ENCODE measurements around the gene ABTB2.
"Not testable (repeated sequence)": the region's sequence is repeated elsewhere in the genome, so short reads cannot be mapped to it uniquely, and the experiment has no call there.

Gene ABTB2

DNA sequence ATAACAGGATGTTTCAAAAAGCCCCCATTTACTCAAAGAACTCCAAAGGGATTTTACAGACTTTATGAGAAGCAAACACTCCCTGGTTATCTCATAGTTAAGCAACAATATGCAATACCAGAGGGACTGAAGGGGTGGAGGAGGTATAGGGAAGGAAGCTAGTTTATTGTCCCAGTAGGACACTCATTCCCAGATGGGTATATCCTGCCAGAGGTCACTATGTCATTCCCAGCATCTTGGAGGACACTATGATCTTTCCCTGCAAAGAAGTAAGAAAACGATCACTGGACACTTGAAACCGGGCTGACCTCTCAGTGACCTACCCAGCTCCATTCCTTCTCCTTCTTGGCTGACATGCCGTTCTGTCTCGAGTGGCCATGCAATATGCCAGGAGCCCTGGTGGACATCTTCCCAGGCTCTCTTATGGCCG, 137.9 kb downstream of the ABTB2 start:
- Histone ChIP-seq H3K36me3 (ENCODE audit: insufficient read depth, low read length) (no peaks in the 10 kb centered on the region), H2AFZ (ENCODE audit: low read depth, low read length) (no peak overlapping the region), H3K4me1 (ENCODE audit: insufficient read depth, low read length) (peaks cover 9% of the 10 kb centered on the region), H3K9me3 (ENCODE audit: low read length) (no peaks in the 10 kb centered on the region), H3K27me3 (ENCODE audit: insufficient read depth, low read length) (no peaks in the 10 kb centered on the region), H3K4me3 (ENCODE audit: low read length) (no peak overlapping the region)

DNA sequence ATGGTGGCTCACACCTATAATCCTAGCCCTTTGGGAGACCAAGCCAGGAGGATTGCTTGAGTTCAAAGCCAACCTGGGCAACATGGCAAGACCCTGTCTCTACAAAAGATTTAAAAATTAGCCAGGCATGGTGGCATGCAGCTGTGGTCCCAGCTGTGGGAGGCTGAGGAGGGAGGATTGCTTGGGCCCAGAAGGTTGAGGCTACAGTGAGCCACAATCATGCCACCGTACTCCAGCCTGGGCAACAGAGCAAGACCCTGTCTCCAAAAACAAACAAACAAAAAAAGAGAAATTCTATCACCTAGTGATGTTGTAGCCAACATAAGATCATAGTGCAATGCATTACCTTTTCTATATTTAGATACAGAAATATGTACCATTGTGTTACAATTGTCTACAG, 138.5 kb downstream of the ABTB2 start:
- Histone ChIP-seq H3K27me3 (ENCODE audit: insufficient read depth, low read length) (no peaks in the 10 kb centered on the region), H3K9me3 (ENCODE audit: low read length) (no peaks in the 10 kb centered on the region), H3K4me1 (ENCODE audit: insufficient read depth, low read length) (peaks cover 10% of the 10 kb centered on the region), H3K36me3 (ENCODE audit: insufficient read depth, low read length) (no peaks in the 10 kb centered on the region), H3K4me3 (ENCODE audit: low read length) (no peak overlapping the region), H2AFZ (ENCODE audit: low read depth, low read length) (no peak overlapping the region)

DNA sequence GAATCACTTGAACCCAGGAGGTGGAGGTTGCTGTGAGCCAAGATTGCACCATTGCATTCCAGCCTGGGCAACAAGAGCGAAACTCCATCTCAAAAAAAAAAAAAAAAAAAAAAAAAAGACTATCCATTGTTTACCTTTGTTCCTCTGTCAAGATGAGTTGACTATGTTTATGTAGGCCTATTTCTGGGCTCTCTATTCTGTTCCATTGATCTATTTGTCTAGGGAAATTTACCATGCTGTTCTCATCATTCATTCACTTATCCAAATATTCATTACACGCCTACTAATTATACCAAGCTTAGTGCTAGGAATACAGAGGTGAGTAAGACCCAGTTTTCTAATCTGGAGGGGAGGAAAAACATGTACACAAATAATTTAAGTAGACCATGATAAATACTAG, 139.1 kb downstream of the ABTB2 start:
- H3K9me3 ChIP-seq (ENCODE audit: low read length); H3K27me3 ChIP-seq (ENCODE audit: insufficient read depth, low read length); H2AFZ ChIP-seq (ENCODE audit: low read depth, low read length); H3K4me3 ChIP-seq (ENCODE audit: low read length); H3K36me3 ChIP-seq (ENCODE audit: insufficient read depth, low read length): not testable (repeated sequence)
- H3K4me1 ChIP-seq (ENCODE audit: insufficient read depth, low read length) = peaks cover 15% of the 10 kb centered on the region

DNA sequence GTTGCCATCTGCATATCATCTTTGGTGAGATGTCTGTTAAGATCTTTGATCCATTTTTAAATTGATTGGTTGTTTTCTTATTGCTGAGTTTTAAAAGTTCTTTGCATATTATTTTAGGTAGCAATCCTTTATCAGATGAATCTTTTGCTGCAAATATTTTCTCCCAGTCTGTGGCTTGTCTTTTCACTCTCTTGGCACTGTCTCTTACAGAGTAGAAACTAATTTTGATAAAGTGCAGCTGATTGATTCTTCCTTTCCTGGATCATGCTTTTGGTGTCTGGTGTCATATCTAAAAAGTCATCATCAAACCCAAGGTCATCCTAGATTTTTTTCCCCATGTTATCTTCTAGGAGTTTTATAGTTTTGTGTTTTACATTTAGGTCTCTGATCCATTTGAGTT, 139.7 kb downstream of the ABTB2 start:
- Histone ChIP-seq H3K9me3 (ENCODE audit: low read length) (no peaks in the 10 kb centered on the region), H2AFZ (ENCODE audit: low read depth, low read length) (no peak overlapping the region), H3K4me3 (ENCODE audit: low read length) (no peak overlapping the region), H3K4me1 (ENCODE audit: insufficient read depth, low read length) (peaks cover 14% of the 10 kb centered on the region), H3K27me3 (ENCODE audit: insufficient read depth, low read length) (no peaks in the 10 kb centered on the region), H3K36me3 (ENCODE audit: insufficient read depth, low read length) (no peaks in the 10 kb centered on the region)

DNA sequence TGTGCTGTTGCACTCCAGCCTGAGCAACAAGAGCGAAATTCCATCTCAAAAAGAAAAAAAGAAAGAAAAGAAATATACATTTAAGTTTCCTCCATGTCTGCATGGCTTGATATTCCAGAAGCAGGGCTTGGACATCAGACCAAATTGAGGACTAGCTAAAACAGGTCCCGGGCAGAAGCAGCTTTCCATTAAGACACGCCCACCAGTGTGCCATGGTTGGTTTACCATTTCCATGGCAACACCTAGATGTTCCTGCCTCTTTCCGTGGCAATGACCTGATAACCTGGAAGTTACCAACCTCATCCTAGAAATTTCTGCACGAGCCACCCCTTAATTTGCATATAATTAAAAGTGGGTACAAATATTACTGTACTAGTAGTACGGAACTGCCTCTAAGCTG, 141.1 kb downstream of the ABTB2 start:
- Histone ChIP-seq H3K4me3 (ENCODE audit: low read length) (no peak overlapping the region), H3K4me1 (ENCODE audit: insufficient read depth, low read length) (peaks cover 14% of the 10 kb centered on the region), H3K27me3 (ENCODE audit: insufficient read depth, low read length) (no peaks in the 10 kb centered on the region), H2AFZ (ENCODE audit: low read depth, low read length) (no peak overlapping the region), H3K9me3 (ENCODE audit: low read length) (no peaks in the 10 kb centered on the region), H3K36me3 (ENCODE audit: insufficient read depth, low read length) (no peaks in the 10 kb centered on the region)

DNA sequence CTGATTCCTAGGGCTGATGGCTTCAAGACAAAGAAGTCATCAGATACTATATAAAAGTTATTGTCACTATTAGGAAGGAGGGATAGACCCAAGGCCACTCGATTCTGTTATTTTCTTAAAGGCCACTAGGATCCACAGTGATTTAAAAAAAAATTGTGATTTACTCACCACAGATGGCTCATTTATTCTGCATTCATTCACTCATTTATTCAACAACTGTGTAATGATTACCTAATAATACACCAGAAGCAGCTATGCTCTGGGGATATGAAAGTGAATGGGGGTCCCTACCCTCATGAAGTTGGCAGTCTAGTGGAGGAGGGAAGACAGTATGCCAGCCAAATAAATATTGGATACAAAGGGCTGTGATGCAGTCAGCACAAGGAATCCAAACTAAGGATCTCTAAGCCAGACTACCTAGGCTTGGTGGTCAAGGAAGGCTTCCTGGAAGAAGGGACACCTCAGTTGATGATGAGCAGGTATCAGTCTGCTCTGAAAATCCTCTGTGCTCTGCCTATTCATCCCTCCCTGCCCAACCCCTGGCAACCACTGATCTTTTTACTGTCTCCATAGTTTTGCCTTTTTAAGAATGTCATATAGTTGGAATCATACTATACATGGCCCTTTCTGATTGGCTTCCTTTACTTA, 141.9 kb downstream of the ABTB2 start:
- no peak overlapping the region for H3K4me3 ChIP-seq (ENCODE audit: low read length)
- no peaks in the 10 kb centered on the region for H3K27me3 ChIP-seq (ENCODE audit: insufficient read depth, low read length)
- peaks cover 14% of the 10 kb centered on the region for H3K4me1 ChIP-seq (ENCODE audit: insufficient read depth, low read length)
- no peak overlapping the region for H2AFZ ChIP-seq (ENCODE audit: low read depth, low read length)
- H3K9me3 ChIP-seq (ENCODE audit: low read length) = no peaks in the 10 kb centered on the region
- no peaks in the 10 kb centered on the region for H3K36me3 ChIP-seq (ENCODE audit: insufficient read depth, low read length)

DNA sequence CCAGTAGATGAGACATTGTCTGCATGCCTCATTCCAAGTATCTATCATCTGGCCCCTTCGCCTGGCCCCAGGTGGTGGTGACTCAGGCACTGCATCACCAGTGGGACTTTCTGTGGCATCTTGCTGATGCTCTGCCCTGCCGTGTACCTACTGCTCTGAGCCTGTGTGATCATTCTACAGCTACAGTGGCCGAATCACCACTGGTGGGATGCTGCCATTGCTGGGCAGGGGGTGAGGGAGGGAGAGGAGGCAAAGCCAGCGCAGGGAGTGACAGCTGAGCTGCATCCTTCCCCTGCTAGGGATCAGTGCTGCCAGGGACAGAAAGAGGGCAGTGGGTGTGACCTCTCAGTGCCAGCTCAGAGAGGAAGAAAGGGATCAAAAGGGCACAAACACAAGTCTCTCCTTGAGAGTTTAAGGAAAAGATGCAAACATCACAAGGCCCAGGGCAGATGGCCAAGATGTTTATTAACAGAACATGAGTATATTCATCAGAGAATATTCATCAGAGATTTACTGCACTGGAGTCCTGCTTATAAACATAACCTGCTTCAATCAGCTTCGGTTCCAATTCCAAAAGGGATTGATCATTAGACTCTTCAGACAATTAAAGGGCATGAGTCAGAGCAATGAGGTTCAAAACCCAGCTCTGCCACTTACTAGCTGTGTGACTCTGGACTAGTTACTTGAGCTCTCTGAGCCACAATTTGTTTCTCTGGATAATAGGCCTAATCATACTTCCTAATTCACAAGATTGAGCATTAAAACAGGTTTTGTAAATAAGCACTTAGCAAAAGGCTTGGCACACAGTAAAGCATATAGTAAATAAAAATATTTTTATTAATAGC, 142.6 kb downstream of the ABTB2 start:
- Histone ChIP-seq H3K4me3 (ENCODE audit: low read length) (no peak overlapping the region), H3K4me1 (ENCODE audit: insufficient read depth, low read length) (peaks cover 14% of the 10 kb centered on the region), H3K9me3 (ENCODE audit: low read length) (no peaks in the 10 kb centered on the region), H3K27me3 (ENCODE audit: insufficient read depth, low read length) (no peaks in the 10 kb centered on the region), H3K36me3 (ENCODE audit: insufficient read depth, low read length) (no peaks in the 10 kb centered on the region), H2AFZ (ENCODE audit: low read depth, low read length) (no peak overlapping the region)

DNA sequence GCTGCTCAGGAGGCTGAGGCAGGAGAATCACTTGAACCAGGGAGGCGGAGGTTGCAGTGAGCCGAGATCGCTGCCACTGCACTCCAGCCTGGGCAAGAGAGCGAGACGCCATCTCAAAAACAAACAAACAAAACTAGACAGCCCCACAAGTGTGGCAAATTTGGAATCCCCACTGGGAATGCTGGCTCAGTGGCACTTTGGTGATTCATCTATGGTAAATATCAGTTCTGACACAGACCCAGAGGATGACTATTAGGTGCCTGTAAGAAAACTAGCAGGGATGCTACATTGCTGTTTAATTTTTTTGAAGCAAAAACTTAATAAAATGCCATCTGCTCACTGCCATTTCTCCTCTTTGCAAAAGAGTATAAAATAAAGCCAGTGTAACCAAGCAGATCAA, 144.4 kb downstream of the ABTB2 start:
- H3K4me1 ChIP-seq (ENCODE audit: insufficient read depth, low read length) = peaks cover 14% of the 10 kb centered on the region
- no peaks in the 10 kb centered on the region for H3K9me3 ChIP-seq (ENCODE audit: low read length)
- no peaks in the 10 kb centered on the region for H3K36me3 ChIP-seq (ENCODE audit: insufficient read depth, low read length)
- no peak overlapping the region for H2AFZ ChIP-seq (ENCODE audit: low read depth, low read length)
- no peaks in the 10 kb centered on the region for H3K27me3 ChIP-seq (ENCODE audit: insufficient read depth, low read length)
- no peak overlapping the region for H3K4me3 ChIP-seq (ENCODE audit: low read length)

DNA sequence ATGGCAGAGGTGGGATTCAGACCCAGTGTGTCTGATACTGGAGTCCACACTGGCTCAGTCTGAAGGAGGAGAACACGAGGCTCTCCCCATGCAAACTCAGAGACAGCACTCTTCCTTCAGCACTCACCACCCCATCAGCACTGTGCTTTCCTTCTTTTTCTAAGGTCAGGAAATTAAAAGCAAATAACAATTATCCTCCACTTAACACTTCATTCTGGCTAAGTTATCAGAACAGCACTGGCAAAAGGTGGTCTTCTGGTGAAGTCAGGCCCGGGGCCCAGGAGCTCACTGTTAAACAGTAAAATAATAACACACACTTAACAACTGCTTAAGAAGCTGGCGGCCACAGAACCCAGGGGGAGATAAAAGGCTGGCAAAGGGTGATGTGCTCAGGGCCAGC, 145.2 kb downstream of the ABTB2 start:
- Histone ChIP-seq H3K27me3 (ENCODE audit: insufficient read depth, low read length) (no peaks in the 10 kb centered on the region), H2AFZ (ENCODE audit: low read depth, low read length) (no peak overlapping the region), H3K9me3 (ENCODE audit: low read length) (no peaks in the 10 kb centered on the region), H3K4me1 (ENCODE audit: insufficient read depth, low read length) (peaks cover 14% of the 10 kb centered on the region), H3K4me3 (ENCODE audit: low read length) (no peak overlapping the region), H3K36me3 (ENCODE audit: insufficient read depth, low read length) (no peaks in the 10 kb centered on the region)

DNA sequence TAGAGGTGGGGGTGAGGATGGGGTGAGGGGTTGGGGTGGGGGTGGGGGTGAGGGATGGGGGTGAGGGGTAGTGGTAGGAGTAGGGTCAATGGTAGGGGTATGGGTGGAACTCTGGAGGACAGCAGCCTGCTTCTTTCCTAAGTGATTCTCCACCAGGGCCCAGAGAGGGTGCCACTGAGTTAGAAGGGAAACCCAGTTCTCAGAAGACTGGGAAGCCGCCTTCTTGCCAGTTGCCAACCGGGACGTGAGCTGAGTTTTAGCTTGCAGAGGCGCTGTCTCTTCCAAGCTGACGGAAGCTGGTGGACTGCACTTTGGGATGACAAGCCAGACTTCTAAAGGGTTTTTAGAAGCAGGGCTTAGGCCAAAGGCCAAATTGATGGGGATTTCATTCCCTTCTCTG, 148.0 kb downstream of the ABTB2 start:
- H3K4me3 ChIP-seq (ENCODE audit: low read length) = no peak overlapping the region
- H3K36me3 ChIP-seq (ENCODE audit: insufficient read depth, low read length) = no peaks in the 10 kb centered on the region
- no peak overlapping the region for H2AFZ ChIP-seq (ENCODE audit: low read depth, low read length)
- H3K9me3 ChIP-seq (ENCODE audit: low read length) = no peaks in the 10 kb centered on the region
- H3K4me1 ChIP-seq (ENCODE audit: insufficient read depth, low read length) = peaks cover 18% of the 10 kb centered on the region
- no peaks in the 10 kb centered on the region for H3K27me3 ChIP-seq (ENCODE audit: insufficient read depth, low read length)

DNA sequence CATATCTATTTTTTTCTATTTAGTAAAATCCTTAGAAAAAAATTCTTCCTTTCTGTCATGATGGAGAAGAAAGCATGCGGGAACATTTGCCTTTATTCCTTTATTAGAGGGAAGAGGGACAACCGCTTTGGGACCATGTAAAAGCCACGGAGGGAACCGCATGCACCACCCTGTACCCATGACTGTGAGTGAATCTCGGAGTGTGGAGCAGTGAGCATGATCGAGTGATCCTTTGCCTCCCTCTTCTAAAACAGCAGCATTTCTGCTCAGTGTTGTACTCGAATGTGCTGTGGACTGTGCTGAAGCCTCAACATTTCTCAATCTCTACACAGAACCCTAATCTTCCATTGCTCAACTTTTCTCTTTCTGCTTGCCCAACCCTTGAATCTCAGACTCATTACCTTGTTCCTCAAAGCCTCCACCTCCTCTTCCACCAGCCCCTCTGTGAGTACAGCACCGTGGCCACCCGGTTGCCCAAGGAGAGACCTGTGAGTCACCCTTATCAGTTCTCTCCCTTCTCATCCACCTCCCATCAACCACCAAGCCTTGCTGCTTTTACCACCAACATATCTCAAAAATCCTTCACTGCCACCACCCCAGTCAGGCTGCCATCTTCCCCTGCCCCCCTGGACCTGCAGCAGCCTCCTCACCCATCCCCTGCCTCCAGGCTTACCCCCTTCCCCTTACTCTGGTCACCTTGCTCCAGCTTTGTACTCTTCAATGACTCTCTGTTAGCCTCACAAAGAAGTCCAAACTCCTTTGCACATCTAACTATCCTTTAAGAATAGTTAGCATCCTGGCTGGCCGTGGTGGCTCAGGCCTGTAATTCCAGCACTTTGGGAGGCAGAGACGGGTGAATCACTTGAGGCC, 149.3 kb downstream of the ABTB2 start:
- H3K27me3 ChIP-seq (ENCODE audit: insufficient read depth, low read length) = no peaks in the 10 kb centered on the region
- no peaks in the 10 kb centered on the region for H3K9me3 ChIP-seq (ENCODE audit: low read length)
- H3K4me3 ChIP-seq (ENCODE audit: low read length) = no peak overlapping the region
- no peak overlapping the region for H2AFZ ChIP-seq (ENCODE audit: low read depth, low read length)
- peaks cover 12% of the 10 kb centered on the region for H3K4me1 ChIP-seq (ENCODE audit: insufficient read depth, low read length)
- H3K36me3 ChIP-seq (ENCODE audit: insufficient read depth, low read length) = no peaks in the 10 kb centered on the region

DNA sequence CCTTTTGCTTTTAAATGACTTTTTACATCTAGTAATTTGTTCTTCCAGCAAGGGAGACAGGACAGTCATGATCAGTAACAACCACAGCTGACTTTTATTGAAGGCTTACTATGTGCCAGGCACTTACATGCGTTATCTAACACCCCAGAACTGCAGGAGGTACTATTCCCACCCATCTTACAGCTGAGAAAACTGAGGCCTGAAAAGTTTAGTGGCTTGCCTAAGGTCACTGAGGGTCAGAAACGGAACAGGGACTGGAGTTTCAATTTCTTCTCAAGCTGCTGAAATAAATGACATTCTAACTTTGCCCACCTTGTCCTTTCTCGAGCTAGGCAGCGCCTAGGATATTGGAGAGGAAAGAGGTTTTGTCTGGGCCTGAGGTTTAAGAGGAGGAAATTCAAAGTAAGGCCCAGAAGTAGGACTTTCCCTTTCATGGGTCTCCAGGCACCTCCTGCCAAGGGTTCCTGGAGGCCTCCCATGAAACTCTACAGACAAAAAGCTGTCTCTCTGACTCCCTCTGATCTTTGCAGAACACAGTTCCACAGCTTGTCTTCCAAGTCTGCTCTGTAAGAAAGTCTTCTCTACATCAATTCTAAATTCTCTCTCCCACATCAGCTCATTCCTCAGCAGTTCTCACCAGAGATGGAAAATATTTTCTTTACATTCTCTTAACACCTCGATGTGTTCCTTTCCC, 150.2 kb downstream of the ABTB2 start:
- no peaks in the 10 kb centered on the region for H3K36me3 ChIP-seq (ENCODE audit: insufficient read depth, low read length)

More for the DNA sequence above, 150.2 kb downstream of the ABTB2 start:
- Histone ChIP-seq H3K4me3 (ENCODE audit: low read length) (no peak overlapping the region), H3K4me1 (ENCODE audit: insufficient read depth, low read length) (peaks cover 14% of the 10 kb centered on the region), H3K9me3 (ENCODE audit: low read length) (no peaks in the 10 kb centered on the region), H2AFZ (ENCODE audit: low read depth, low read length) (no peak overlapping the region), H3K27me3 (ENCODE audit: insufficient read depth, low read length) (no peaks in the 10 kb centered on the region)
